Embryonic facial prominence (tissue), 1 donor: ENCODE measurements around the gene RAB25.
"Not testable (repeated sequence)": the region's sequence is repeated elsewhere in the genome, so short reads cannot be mapped to it uniquely, and the experiment has no call there.

Experiments
- DNase-seq: peaks from one replicate; pipeline ENCODE4 v3.0.0-alpha.2; 2016; ENCODE audit errors: extremely low spot score

Gene RAB25

DNA sequence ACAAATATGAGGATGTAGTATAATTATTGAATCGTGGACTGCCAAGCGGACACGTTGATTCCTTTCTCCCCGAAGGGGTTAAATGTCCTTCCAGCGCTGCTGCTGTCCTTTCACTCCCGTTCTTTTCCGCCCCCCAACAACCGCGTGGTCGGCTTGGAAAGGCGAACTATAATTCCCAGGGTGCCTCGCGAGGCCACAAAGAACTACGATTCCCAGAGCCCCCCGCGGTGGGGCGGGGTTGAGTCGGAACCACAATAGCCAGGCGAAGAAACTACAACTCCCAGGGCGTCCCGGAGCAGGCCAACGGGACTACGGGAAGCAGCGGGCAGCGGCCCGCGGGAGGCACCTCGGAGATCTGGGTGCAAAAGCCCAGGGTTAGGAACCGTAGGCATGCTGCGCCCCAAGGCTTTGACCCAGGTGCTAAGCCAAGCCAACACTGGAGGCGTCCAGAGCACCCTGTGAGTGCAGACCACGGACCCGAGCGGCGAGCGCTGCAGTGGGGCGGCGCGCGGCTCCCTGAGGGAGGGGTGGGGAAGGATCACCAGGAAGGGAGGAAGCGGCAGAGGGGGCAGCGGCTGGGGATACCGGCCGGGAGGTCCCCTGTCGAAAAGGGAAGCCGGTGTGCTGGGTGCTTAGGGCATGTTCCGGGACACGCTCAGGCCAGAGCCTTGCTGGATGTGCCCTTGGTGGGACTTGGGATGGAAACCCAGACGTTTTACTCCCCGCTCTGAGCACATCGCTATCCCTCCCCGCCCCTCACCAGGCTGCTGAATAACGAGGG is 6.3 kb upstream of the RAB25 start, which contains the start of gene LAMTOR2:
Gene LAMTOR2 (plus strand): TSS at position 283 of the 781 bp plus-strand sequence. CDS start 108 bp downstream, at position 391.
- peak; percentile 96 for DNase-seq

DNA sequence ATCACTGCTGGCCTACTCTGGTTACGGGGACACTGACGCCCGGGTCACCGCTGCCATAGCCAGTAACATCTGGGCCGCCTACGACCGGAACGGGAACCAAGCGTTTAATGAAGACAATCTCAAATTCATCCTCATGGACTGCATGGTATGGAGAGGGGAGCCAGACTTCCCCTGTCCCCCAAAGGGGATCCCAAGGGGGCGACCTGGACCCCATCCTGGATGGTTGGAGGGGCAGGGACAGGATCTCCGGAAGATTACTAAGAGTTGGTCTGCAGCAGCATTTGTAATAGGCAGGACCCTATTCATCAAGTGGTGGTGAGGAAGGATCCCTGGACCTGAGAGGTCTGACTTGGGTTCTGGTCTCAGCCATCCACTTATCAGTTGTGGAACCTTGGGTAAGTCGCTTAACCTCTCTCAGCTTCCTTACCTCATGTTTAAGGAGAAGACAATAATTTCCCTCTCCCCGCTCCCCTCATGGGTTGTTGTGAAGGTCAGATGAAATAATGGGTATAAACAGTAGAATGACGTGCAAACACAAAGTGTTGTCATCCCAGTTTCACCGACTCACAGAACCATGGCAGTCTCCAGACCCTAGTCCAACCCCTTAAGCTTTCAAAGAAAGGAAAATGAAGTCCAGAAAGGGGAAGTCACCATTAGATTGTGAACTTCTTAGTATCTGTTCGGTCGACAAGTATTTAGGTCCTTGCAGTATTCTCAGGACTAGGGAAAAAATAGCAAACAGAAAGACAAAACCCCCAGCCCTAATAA is 5.5 kb upstream of the RAB25 start:
- no peak for DNase-seq

DNA sequence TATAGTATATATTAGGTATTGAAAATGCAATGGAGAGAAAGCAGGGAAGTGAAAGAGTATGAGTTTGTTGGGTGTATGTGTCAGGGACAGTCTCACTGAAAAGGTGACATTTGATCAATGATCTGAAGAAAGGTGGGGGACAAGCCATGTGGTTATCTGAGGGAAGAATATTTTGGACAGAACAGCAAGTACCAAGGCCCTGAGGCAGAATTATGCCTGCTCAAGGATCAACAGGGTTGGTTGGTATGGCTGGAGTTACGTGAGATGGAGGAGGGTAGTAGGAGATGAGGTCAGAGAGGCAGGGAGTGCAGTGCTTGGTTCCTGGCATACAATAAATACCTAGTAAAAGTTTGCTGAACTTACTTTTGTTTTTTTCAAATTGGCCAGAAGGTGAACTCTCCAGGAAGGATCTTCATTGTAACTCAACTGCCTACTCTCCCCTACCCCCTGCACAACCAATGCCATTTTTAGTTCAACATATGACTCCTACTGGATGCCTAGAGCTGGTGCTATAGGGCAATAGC is 4.6 kb upstream of the RAB25 start:
- DNase-seq = no peak

DNA sequence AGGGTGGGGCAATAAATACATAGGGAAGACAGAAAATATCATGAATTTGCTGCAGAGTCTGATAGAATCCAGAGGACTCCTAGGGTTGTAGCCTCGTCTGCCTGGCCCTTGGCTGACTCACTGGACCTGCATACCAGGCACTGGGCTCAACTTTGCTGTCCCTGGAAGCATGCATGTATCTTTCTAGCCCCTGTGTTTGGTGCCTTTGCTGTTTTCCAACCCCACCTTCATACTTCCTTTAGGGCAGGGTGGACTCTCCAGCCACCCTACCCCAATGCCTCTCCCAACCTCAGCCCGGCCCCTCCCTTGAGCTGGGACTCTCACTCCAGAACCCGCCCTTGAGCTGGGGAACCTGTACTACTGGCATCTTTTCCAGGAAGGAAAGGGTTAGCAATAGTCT is 1.2 kb downstream of the RAB25 start:
- DNase-seq = no peak

DNA sequence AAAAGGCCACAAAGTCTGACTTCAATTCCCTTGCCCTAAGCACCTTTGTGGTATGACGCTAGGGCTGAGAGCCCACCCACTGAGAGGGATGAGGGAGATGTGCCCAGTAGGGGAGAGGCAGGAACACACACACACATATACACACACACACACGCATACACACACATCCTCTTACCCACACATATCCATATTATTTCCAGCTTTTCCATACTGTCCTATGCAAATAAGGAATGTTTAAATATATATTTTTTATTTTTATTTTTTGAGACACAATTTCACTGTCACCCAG is 3.0 kb downstream of the RAB25 start:
- DNase-seq = no peak

DNA sequence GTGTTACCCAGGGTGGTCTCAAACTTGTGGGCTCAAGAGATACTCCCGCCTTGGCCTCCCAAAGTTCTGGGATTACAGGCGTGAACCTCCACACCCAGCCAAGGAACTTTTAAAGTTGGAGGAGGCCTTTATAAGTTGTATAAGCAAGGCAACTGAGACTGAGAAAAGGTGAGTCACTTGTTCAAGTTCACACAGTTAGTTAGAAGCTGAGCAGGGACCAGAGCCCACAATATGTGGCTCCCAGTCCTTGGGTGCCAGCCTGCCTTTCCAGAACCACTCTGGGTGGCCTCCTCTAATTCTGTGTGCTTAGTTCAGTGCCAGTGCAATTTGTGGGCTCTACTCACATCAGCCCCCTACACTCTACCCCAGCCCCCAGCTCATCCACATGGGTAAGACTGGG is 3.7 kb downstream of the RAB25 start:
- no peak for DNase-seq

DNA sequence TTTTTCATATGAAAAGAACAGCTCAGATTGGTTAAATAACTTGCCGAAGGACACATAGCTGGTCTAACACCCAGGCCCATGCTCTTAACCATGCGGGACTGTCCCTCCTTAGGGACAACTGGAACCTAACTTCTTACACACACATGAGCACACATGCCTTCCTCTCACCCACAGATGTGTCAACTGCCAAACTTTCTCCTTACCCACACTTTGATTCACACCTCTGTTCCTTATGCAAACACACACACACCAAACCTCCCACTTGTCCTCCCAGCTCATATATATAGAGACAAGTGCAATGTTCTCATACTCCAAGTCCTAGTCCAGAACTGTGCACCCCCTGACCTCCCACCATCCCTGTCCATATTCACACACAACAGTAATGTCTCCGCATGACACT is 4.3 kb downstream of the RAB25 start:
- no peak for DNase-seq

DNA sequence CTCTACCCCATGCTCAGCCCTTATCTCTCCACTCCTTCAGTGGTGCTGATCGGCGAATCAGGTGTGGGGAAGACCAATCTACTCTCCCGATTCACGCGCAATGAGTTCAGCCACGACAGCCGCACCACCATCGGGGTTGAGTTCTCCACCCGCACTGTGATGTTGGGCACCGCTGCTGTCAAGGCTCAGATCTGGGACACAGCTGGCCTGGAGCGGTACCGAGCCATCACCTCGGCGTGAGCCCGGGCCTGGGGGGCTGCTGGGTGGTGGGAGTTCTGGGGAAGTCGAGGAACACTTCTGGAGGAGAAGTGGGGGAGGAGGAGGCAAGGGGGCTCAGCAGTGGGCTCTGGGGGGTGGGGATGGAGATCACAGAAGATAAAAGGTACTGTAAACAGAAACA is 4.9 kb downstream of the RAB25 start:
- no peak for DNase-seq

DNA sequence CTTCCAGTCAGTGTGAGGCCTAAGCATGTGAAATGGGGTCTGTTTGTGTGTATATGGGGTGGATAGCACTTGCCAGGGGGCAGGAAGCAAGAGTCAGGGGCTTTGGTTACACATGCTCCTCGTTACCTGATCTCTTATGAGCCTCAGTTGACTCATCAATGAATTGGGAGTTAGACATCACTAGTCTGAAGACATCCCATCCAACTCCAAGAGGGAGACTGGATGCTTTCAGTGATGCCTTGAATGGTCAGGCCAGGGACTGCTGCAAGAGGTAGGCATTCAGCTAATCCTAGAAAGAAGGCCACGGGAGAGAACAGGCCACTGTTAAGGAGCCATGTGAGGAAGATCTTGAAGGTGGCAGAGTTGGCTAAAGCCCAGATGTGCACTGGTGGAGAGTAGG is 6.3 kb downstream of the RAB25 start:
- no peak for DNase-seq

DNA sequence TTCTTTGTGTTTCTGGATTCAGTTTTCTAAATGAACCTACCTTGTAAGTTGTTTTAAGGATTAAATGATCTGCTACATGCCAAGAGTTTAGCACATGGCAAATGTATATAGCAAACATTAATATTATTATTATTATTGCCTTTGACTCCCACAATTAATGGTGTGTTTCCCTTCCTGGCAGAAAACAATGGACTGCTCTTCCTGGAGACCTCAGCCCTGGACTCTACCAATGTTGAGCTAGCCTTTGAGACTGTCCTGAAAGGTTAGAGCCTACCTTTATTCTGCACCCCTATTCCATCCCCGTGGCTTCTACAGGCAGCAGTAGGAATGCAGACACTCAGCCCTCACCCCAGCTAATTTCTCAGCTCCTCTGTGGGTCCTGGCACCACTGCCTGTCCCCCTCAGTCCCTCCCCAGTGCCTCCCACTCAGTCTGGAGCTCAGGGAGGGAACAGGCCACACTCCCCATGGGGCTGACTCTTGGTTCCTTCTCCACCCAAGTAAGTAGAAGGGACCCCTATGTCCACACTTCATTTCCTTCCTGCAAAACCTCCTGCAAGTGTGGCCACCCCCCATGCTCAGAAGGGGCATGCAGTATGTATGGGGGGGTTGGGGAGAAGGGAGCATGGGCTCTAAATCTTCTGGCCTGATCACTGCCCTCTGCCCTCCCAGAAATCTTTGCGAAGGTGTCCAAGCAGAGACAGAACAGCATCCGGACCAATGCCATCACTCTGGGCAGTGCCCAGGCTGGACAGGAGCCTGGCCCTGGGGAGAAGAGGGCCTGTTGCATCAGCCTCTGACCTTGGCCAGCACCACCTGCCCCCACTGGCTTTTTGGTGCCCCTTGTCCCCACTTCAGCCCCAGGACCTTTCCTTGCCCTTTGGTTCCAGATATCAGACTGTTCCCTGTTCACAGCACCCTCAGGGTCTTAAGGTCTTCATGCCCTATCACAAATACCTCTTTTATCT is 8.8 kb downstream of the RAB25 start:
- no peak for DNase-seq

DNA sequence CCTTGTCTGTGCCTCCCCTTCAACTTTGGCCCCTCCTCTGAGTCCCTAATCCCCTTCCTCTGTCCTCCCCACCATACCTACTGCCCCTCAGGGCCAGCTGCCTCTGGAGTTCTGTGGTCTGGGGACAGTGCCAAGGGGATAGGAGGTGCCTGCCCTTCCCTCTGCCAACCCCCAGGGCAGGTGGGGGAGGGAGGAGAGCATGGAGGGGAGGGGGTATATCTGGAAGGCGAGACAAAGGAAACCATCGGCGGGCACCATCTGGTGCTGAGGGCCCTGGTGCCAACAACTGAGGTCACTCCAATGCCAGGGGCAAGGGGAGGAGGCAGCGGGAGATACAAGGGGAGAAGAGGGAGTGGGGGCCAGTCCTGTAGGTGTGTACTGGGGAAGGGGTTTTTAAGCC is 9.6 kb downstream of the RAB25 start:
- no peak for DNase-seq

DNA sequence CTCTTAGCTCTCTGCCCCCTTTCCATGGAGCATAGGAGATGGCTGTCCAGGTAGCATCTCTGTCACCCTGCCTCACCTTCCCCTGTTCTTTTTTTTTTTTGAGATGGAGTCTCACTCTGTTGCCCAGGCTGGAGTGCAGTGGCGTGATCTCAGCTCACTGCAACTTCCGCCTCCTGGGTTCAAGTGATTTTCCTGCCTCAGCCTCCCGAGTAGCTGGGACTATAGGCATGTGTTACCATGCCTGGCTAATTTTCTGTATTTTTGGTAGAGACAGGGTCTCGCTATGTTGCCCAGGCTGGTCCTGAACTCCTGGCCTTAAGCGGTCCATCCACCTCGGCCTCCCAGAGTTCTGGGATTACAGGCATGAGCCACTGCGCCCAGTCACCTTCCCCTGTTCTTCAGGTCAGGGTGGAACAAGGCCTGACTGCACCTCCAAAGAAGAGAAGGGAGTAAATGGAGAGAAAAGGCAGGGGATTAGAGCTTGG is 10.4 kb downstream of the RAB25 start:
- DNase-seq = not testable (repeated sequence)

DNA sequence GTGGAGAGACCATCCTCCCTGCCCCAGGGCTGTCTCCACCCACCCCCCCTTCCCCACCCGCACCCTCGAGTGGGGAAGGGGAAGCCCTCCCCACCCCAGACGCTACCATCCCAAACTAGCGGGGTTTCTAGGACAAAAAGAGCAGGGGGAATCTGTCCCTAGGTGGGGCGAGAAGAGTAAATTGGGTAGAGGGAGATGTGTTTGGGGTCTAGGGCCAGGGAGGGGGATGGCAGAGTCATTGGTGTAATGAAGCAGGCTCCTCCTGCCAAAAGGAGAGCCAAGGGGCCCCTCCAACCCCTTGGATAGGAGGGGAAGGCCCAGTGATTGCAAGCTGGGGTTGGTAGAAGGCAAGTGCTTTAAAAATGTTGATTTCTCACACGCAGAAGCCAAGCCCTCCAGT is 11.3 kb downstream of the RAB25 start:
- no peak for DNase-seq

DNA sequence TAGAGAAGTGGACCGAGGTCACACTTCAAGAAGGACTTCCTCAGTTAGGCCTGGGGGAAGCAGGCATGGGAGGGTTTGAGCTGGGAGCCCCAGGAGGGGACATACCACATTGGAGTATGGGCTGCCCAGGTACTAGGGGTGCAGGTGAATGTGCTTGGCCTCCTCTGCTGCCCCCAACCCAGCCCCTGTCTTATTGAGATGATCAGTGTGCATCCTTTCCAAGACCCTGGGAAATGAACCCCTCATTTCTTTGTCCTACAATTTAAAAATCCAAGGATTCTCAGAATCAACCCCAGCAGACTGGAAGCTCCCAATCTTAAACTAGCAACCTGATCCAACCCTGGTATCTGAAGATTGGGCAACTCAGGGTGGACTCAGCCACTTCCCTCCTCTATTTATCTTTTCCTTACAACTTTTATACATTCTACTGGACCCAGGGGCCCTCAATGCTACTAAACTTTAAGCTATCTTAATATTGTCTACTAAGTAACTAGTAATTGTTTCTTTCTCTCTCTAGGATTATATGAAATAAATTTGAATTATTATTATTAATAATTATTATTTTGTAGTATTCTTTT is 12.2 kb downstream of the RAB25 start:
- no peak for DNase-seq

DNA sequence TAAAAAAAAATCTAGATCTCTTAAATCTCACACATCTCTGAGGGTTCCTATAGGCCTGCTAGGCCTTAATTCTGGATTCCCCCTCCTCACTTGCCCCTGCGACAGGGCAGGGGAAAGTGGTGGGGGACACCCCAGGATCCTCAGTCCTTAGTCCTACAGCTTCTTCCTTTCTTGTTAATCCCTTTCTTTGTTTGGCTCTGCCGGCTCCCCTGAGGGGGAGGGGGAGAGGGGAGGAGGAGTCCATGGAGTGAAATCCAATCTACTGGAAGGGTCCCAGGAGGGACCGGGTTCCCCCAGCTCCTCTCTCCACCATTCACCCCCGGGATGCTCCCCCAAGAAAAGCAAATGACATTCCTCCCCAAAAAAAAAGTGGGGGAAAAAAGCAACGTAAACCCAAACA is 12.8 kb downstream of the RAB25 start:
- no peak for DNase-seq

DNA sequence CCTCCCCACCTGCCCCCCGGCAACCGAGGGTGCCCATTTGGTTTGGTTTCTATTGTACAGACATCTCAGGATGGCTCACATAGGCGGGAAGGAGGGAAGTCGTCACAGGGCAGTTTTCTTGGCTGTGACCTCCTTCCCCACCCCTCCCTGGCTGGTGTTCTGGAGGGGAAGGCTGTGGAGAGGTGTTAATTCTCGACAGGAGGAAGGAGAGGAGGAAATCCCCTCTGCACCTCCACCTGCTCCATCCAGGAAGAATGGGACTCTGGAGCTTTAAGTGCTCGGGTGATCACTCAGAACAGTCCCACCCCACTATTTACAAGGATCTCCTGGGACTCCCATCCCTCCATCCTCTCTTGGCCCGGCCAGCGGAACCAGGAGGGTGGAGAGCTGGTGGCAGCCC is 13.7 kb downstream of the RAB25 start:
- no peak for DNase-seq

DNA sequence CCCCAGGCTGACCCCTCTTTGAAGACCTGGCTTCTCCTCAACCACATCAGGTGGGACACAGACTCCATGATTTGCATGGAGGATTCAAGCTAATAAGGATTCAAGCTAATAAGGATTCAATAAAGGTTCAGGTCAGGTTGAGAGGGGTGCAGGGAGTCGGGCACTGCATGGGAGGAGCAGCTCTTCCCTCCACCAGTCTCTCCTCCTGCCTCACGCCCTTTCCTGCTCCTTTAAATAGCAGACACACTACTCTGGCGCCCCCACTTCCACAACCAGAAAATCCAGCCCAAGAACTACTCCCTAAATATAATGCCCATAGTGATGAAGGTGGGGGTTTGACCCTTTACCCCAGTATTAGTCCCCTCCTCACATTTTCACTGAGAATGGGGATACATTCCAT is 14.2 kb downstream of the RAB25 start:
- no peak for DNase-seq

DNA sequence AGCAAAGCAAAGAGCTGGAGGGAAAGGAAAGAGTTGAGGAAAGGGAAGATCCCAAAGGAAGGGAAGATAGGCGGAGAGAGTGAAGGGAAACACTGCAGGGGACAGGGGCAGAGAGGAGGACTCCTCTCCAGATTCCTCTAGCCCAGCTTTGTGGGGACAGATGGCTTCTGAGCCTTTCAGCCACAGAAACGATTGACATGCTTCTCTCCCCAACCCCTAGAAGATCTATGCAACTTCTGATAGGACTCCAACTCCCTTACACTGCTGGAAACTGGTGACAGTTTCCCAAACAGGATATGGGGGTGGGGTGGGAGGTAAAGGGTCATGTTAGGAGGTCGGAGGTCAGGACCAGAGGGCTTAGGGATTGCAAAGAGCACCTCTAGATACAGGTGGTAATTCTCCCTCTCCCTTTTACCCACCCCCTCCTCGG is 14.8 kb downstream of the RAB25 start:
- DNase-seq = no peak

DNA sequence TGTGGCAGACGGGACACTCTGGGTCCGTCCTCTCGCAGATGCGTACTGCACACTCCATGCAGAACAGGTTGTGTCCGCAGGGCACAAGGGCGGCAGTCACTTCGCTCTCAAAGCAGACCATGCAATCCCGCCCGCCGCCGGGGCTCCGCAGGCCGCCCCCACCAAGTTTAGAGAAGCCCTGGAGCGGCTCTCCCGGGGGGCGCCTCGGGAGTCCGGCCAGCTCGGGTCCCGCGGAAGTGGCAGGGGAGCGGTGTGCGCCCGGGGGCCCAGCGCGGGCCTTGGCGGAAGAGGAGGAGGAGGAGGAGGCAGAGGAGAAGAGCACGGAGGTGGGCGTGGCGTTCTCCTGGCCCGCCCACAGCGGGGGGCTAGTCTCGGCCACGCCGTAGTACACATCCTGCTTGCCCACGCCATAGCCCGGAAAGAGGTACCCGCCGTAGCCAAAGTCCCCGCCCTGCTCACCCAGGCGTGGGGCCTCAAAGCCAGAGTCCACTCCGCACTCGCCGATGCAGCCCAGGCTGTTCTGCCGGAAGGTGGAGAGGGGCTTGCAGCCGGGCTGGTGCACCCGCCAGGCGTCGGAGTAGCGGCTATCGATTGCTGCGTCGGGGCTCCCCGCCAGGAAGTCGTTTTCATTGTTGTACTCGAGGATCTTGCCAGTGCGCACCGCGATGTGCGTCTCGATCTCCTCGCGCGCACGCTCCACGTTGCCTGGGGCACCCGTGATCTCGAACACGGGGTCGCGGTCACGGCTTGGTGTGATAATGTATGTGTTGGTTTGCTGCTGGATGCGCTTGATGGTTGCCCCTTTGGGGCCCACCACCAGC is 15.9 kb downstream of the RAB25 start:
- no peak for DNase-seq

DNA sequence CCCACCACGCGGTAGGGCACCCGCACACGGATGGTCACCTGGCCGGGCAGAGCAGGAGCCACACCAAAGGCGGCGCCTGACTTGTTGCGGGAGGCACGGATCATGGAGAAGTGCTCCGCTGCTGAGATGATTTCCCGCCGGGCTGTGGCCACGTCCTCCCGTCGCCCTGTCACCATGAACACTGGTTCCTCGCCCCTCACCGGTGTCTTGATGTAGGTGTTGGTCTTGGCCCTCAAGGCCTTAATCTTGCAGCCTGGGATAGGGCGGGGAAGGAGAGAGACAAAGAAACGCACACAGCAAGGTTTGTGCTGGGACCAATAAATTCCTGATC is 16.4 kb downstream of the RAB25 start:
- DNase-seq = no peak

DNA sequence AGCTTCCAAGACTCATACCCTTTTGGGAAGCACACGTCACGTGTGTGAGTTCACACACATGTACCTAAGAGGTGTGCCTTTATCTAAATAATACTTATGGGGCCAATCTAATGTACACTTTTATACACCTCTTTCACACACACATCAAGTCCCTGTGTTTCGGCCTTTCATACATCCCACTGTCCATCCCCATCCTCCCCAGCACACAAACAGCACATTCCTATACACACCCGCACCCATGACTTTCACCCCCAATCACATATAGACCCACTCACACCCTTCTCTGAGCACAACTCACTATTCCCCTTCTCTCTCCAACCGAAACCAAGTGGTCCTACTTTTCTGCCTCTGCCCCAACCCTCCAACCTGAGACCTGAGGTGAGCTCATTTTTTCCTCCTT is 17.8 kb downstream of the RAB25 start:
- no peak for DNase-seq
